HL-60 (cell line): ENCODE measurements around the gene ASIP.

Experiments used
- DNase-seq, 2 experiments: peaks; one replicate each; pipeline ENCODE4 v3.0.0-alpha.2; 2010 to 2020; ENCODE audit warnings: low read depth in 1 of 2, low spot score in 1 of 2
- H3K27ac ChIP-seq: fragments of 250-450 bp; sonication (Bioruptor Pico); replicated peaks from 2 replicates; pipeline ENCODE4 v1.5.1; 2020; ENCODE audit warnings: mild to moderate bottlenecking, moderate library complexity
- H3K27me3 ChIP-seq: fragments of 250-450 bp; sonication (Bioruptor Pico); 2 replicates; pipeline ENCODE4 v1.5.1; 2021; ENCODE audit warnings: mild to moderate bottlenecking, moderate library complexity; ENCODE audit not compliant: insufficient read depth, poor library complexity, severe bottlenecking
- H3K4me3 ChIP-seq: replicated peaks from 2 replicates; pipeline ENCODE4 v1.5.1; 2011; ENCODE audit warnings: mild to moderate bottlenecking, control low read depth, low read length; ENCODE audit not compliant: insufficient read depth
- GABPA ChIP-seq: IDR thresholded peaks from 2 replicates; pipeline ENCODE4 v1.6.1; 2012; ENCODE audit warnings: low read depth
- POLR2AphosphoS5 ChIP-seq: IDR thresholded peaks from 2 replicates; pipeline ENCODE4 v1.6.1; 2012; ENCODE audit warnings: low read depth
- SPI1 ChIP-seq: IDR thresholded peaks from 2 replicates; pipeline ENCODE4 v1.6.1; 2012; ENCODE audit warnings: low read depth, mild to moderate bottlenecking, borderline replicate concordance
- TF ChIP-seq, protein P1 (sequence below): IDR thresholded peaks from 2 replicates; pipeline ENCODE4 v1.6.1; 2012; ENCODE audit warnings: low read depth; ENCODE audit not compliant: insufficient replicate concordance
- TF ChIP-seq, protein P2 (sequence below): IDR thresholded peaks from one replicate; pipeline ENCODE4 v1.5.1; 2011; ENCODE audit warnings: low read length, control low read depth, inconsistent platforms; ENCODE audit not compliant: insufficient read depth

Gene ASIP

DNA sequence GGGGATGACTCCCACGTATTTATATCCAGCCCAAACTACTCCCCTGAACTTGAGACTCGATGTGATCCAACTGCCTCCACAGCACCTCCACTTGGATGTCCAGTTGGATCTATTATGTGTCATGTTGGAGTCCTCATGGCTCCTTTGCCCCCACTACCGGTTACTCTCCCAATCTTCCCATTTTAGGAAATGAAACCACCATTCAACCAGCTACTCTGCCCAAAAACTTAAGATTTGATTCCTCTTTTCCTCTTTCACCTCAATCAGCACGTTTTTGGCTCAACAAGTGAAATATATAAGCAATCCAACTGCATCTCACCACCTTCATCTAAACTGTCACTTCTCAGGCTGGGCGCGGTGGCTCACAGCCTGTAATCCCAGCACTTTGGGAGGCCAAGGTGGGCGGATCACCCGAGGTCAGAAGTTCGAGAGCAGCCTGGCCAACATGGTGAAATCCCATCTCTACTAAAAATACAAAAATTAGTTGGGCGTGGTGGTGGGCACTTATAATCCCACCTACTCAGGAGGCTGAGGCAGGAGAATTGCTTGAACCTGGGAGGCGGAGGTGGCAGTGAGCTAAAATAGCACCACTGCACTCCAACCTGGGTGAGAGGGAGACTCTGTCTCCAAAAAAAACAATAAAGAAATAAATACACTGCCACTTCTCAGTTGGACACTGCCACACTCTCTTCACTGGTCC is 58.5 kb downstream of the ASIP start:
- TF ChIP-seq SPI1 (no peak), POLR2AphosphoS5 (no peak), GABPA (no peak)
- TF ChIP-seq, protein P1, sequence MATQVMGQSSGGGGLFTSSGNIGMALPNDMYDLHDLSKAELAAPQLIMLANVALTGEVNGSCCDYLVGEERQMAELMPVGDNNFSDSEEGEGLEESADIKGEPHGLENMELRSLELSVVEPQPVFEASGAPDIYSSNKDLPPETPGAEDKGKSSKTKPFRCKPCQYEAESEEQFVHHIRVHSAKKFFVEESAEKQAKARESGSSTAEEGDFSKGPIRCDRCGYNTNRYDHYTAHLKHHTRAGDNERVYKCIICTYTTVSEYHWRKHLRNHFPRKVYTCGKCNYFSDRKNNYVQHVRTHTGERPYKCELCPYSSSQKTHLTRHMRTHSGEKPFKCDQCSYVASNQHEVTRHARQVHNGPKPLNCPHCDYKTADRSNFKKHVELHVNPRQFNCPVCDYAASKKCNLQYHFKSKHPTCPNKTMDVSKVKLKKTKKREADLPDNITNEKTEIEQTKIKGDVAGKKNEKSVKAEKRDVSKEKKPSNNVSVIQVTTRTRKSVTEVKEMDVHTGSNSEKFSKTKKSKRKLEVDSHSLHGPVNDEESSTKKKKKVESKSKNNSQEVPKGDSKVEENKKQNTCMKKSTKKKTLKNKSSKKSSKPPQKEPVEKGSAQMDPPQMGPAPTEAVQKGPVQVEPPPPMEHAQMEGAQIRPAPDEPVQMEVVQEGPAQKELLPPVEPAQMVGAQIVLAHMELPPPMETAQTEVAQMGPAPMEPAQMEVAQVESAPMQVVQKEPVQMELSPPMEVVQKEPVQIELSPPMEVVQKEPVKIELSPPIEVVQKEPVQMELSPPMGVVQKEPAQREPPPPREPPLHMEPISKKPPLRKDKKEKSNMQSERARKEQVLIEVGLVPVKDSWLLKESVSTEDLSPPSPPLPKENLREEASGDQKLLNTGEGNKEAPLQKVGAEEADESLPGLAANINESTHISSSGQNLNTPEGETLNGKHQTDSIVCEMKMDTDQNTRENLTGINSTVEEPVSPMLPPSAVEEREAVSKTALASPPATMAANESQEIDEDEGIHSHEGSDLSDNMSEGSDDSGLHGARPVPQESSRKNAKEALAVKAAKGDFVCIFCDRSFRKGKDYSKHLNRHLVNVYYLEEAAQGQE: no peak
- TF ChIP-seq, protein P2, sequence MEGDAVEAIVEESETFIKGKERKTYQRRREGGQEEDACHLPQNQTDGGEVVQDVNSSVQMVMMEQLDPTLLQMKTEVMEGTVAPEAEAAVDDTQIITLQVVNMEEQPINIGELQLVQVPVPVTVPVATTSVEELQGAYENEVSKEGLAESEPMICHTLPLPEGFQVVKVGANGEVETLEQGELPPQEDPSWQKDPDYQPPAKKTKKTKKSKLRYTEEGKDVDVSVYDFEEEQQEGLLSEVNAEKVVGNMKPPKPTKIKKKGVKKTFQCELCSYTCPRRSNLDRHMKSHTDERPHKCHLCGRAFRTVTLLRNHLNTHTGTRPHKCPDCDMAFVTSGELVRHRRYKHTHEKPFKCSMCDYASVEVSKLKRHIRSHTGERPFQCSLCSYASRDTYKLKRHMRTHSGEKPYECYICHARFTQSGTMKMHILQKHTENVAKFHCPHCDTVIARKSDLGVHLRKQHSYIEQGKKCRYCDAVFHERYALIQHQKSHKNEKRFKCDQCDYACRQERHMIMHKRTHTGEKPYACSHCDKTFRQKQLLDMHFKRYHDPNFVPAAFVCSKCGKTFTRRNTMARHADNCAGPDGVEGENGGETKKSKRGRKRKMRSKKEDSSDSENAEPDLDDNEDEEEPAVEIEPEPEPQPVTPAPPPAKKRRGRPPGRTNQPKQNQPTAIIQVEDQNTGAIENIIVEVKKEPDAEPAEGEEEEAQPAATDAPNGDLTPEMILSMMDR: no peak
- H3K27ac ChIP-seq: no peak overlapping the region
- H3K4me3 ChIP-seq: no peak overlapping the region
- no peak for DNase-seq
- H3K27me3 ChIP-seq: no peaks in the 10 kb centered on the region

- Histone ChIP-seq H3K4me3 (no peak overlapping the region), H3K27ac (no peak overlapping the region; the same call in 1 of the 2 replicates), H3K27me3 (no peaks in the 10 kb centered on the region)
- TF ChIP-seq, protein P2: no peak
- TF ChIP-seq, protein P1: no peak
- no peak for TF ChIP-seq POLR2AphosphoS5
- no peak for TF ChIP-seq SPI1
- TF ChIP-seq GABPA: no peak
- no peak for DNase-seq
Observed at GRCh38 chr20:34300256-34300806, 59.1 kb downstream of the ASIP start.

DNA sequence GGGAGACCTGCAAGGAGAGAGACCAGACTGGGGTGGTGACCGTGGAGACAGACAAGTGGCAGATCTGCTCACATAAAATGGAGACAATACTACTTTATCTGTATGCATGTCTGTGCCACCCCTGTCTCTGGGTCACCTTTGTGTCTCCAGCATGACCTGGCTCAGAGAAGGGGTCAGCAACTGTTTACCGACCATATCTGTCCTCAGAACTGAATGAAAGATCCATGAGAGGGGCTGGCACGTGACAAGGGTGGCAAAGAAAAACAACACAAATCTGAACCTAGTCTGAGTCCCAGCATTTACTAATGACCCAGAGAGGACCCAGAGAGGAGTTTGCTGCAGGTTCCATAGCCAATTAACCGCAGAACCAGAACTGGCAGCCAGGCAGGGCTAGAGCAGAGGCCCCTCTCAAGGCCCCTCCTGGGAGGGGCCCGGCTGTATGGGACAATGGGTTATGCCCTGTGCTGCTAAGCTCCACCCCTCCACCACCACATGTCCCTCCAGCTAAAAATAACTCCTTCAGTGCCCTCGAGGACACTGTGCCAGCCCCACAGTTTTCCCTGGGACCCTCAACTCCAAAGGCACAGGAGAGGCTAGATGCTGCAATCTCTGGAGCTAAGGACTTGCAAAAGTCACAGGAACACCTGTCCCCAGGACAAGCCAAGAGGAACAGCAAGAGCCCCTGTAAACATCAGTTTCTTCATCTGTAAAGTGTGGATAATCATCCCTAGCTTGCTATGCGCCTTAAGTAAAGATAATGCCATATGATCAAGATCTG is 59.8 kb downstream of the ASIP start:
- Histone ChIP-seq H3K27me3 (no peaks in the 10 kb centered on the region), H3K27ac (no peak overlapping the region; the same call in 1 of the 2 replicates), H3K4me3 (peak overlapping the region; percentile 87)
- DNase-seq: no peak
- TF ChIP-seq, protein P1: no peak
- TF ChIP-seq, protein P2: no peak
- TF ChIP-seq SPI1: no peak
- TF ChIP-seq POLR2AphosphoS5: no peak
- no peak for TF ChIP-seq GABPA
